Right kidney (tissue), 9 donors: ENCODE data around the gene IRF4.

Experiments used
- DNase-seq: peaks from one replicate; pipeline ENCODE4 v3.0.0-alpha.2; 2016
- long read RNA-seq, 8 donors: transcript quantifications; one replicate each; lab custom pipeline, GENCODE V29; 2026

IRF4 gene
- long read RNA-seq, donor 1 = 0 reads
- long read RNA-seq, donor 2 = 0 reads
- long read RNA-seq, donor 3 = 0 reads
- long read RNA-seq, donor 4 = 0 reads
- long read RNA-seq, donor 5 = 0 reads
- long read RNA-seq, donor 6 = 0 reads
- long read RNA-seq, donor 7 = 0 reads
- long read RNA-seq, donor 8 = 0 reads

- DNase-seq = peak; percentile 69
Measured at GRCh38 chr6:391559-392440, at the start of gene IRF4. Gene IRF4 (plus strand): TSS chr6:391752. CDS start chr6:393153, 1,401 bp downstream.

GRCh38 chr6:341914-342831 is 49.4 kb upstream of the IRF4 start:
- DNase-seq = no peak

- no peak for DNase-seq
Measured at GRCh38 chr6:342832-343179, 48.7 kb upstream of the IRF4 start.

DNA sequence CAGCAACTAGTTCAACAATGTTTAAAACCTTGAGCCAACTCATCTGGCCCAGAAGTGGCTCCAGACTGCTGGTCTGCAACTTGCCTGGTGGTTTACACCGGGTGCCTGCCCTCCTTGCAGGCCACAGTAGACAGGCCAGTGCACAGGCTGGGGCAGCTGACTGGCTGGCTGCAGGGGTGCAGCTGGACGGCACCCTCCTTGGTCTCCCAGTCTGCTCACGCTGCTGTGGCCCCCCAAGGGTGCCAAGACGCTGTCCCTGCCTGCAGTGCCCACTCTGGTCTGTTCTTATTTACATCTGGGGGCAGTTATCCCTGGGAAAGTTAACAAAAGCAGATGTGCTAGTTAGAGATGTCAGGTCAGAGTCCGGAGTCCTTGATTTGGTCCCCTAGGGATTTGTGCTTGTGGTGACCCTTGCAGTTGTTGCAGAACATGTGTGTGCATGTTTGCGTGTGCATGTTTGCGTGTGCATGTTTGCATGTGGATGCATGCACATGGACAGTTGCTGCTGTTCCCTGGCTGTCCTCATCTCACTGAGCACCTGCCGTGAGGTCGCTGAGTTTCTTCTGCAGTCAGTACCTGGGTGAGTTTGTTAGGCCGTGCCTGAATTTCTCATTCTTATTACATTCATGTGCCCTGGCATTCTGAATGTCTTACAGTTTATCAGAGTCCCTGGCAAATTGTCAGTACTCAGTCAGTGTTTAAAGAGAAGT is 48.2 kb upstream of the IRF4 start:
- DNase-seq = no peak

GRCh38 chr6:343960-344815 is 47.4 kb upstream of the IRF4 start:
- DNase-seq = no peak

DNA sequence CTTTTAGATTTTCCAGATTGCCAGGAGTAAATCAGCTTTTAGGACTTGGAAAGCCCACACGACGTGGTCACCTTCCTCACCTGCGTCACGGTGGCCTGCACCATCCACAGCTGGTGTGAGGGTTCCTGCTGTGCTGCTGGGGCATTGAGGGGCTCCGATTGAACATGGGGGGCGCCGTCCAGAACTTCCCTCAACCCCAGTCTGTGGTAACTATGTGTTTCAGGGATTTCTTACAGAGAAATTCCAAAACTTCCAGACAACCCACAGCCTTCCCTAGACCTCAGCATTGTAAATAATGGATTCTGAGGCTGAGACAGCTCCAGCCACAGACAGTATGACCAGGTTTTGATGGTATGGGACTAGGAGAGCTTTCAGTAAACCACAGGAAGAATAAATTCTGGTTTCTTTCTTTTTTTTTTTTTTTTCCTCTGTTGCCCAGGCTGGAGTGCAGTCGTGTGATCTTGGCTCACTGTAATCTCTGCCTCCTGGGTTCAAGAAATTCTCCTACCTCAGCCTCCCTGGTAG is 46.7 kb upstream of the IRF4 start:
- DNase-seq = no peak

GRCh38 chr6:345747-346385 is 45.7 kb upstream of the IRF4 start:
- no peak for DNase-seq

DNA sequence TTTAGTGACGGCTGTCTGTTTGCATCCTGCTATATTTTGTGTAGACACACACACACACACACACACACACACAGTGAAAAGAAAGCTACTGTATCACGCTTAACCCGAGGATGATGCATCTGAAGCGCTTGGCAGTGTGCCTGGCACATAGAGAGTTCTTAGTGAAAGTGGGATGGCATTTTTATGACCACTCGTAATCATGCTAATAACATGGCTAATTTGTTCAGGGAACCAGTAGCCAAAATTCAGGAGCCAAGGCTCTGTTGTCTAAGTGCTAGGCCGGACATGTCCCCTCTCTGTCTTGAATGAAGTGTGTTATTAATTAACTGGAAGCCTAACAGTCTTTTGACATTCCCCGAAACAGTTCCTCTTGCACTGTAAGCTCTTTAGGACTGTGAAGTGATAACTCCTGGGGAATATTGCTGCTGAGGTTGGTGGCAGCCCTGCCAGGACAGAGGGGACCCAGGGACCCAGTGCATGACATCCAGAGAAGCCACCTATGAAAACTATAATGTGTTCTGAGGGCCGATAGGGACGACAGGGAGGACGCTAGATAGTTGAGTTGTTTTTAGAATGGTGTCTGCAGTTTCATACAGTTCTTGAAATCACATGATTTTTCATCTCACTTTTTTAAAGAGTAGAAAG is 45.0 kb upstream of the IRF4 start:
- no peak for DNase-seq

DNA sequence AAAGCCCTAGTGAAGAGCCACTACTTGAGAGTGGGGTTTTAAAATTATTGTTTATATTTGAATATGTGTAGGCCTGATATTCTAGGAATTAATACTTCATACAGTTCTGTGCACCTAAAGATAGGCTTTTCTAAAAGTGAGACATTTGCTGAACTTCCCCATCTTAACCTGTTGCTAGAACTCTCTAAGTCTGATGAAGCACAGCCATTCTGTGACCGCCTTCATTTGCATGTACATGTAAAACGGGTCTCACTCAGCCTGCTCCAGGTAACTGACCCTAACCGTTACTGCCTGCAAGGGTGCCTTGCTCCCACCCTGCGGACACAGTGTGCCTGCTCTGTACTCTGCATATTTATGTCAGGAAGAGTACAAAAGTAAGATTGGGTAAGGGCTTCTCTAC is 44.3 kb upstream of the IRF4 start:
- no peak for DNase-seq

GRCh38 chr6:347951-348859 is 43.3 kb upstream of the IRF4 start:
- DNase-seq = no peak

- no peak for DNase-seq
Measured at GRCh38 chr6:348860-349396, 42.6 kb upstream of the IRF4 start.

DNA sequence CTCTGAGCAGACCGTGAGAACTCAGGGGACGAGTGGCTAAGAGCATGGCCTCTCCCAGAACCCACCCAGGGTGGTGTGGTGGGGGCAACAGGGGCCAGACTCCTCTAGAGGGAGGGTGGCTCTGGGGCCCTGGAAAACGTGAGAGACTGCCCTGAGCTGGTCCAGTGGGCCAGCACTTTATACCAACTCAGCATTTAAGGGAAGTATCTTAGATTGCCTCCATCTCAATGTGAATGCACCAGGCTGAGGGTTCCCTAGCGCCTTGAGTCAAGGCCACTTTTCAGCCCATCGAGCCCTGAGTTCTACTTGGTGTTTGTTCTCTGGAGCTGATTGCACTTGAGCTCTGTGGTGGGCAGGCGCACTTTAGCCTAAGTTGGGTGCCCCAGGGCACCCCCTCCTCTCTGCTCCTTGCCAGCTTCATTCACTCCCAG is 42.0 kb upstream of the IRF4 start:
- DNase-seq = no peak

DNA sequence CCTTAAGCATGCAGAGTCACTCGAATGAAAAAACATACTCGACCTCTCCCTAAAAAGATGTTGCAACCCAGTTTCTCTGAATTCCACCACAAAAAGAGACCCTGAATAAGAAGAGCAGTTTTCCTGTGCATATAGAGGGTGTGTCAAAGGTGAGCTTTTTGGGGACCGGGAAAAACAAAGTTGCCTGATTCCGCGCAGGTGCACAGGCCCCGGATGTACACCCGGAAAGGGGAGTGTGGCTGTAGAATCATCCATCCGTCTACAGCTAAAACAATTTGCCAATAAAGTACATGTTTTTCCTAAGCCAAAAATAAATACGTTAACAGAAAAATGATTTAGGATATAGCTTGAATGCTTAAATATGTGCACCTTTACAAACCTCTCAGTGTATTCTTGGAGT is 41.2 kb upstream of the IRF4 start:
- no peak for DNase-seq

DNA sequence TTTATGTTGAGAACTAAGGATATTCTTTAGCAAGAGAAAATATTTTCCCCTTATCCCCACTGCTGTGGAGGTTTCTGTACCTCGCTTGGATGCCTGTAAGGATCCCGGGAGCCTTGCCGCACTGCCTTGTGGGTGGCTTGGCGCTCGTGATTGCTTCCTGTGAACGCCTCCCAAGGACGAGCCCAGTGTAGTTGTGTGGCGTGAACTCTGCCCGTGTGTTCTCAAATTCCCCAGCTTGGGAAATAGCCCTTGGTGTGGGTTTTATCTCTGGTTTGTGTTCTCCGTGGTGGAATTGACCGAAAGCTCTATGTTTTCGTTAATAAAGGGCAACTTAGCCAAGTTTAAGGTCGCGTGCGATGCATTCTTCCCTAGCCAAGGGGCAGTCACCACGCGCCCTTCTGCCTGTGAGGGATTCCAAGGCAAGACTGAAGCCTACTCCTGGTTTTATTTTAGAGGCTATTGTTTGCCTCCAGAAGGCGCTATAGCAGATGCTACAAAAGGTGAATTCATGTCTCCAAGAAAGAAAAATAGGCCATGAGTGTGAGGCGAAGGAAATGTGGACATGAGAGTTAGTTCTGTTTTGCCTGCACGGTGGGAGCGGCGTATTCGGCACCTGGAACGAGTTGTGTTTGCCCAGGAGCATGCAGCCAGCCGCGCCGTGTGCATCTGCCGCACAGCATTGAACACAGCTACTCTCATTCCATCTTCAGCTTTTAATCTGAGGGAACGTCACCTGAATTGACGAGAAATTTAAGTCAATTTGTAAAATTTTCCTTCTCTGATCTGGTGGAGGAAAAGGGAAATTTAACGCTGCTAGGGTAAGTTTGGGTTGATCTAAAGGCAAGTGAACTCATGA is 40.3 kb upstream of the IRF4 start:
- DNase-seq = no peak

DNA sequence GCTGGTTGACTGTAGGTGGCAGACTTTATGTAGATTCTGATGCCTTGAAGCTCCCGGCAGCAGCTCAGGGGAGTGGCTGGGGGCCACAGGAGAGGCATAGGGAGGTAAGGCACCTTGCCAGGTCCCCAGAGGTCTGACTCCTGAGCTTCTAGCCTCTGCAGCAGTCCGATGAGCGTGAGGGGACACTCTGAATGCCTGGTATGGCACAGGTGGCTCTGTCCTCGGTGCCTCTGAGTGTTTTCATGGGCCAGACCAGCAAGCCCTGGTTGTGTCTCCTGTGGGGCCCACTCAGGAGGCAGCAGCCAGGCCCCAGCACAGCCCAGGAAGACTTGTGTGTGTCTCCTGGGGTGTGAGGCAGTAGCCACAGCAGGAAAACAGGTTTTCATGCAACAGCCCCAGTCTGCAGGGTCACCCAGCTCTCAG is 39.7 kb upstream of the IRF4 start:
- DNase-seq = no peak

DNA sequence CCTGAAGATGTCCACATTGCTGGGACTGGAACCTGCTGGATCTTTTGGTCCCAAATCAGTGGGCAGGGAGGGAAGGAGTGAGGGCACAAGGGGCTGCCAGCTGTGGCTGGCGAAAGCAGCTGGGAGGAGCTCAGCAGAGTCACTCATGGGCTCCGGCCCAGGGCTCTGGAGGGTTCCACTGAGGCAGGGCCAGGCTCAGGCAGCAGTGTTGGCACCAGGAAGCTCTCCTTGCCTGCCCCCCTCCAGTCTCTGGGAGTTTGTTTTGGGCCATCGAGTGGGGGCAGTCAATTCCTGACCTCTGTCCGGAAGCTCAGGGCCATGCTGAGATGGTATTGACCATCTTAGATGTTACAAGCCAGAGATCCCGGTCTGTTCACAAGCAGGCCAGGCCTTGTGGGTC is 39.1 kb upstream of the IRF4 start:
- DNase-seq = no peak

DNA sequence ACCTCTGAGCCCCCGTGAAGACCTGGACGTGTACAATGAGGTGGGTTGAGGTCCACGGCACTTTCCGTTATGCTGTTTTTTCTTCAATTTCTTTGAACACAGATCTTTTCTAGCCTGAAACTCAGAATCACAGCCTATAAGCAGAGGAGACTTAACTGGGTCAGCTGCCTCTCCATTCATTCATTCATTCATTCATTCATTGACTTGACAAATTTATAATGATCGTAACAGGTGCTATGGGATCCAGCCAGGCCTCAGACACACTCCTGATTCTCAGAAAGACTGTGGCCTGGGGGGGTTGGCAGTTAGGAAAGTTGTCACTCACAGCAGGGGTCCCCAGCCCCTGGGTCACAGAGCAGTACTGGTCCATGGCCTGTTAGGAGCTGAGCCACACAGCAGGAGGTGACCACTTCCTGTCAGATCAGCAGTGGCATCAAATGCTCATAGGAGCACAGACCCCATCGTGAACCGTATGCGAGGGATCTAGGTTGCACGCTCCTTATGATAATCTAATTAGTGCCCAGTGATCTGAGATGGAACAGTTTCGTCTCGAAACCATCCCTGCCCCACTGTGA is 38.6 kb upstream of the IRF4 start:
- no peak for DNase-seq
